PC-3 (cell line): ENCODE measurements around the gene ZNF777. TPM values are rescaled to one million over a fixed set of nuclear protein-coding genes. Genes with fewer than 3 reads are reported as not detected.

Experiments
- ATAC-seq: fragments of 200-7000 bp; cut with Tn5 transposase; 2 replicates; pipeline ENCODE4 v1.9.1; 2020; ENCODE audit warnings: mild to moderate bottlenecking, moderate library complexity
- BruUV-seq: library from RNA; stranded (reverse); fragments of 400-500 nt; replicated peaks from 2 replicates; lab custom pipeline; 2021; lab: Mats Ljungman, UMichigan
- CTCF ChIA-PET: fragments of 300-600 bp; sonication (Branson Sonifier 250); formaldehyde crosslinking; loops from one replicate; lab custom pipeline; 2022; ENCODE audit warnings: antibody characterized with exemption; lab: Charles Lee
- POLR2A ChIA-PET: fragments of 300-600 bp; sonication (Branson Sonifier 250); formaldehyde crosslinking; loops from one replicate; lab custom pipeline; 2022; ENCODE audit warnings: antibody characterized with exemption; ENCODE audit not compliant: unreplicated experiment; lab: Charles Lee
- DNase-seq: peaks from one replicate; pipeline ENCODE4 v3.0.0-alpha.2; 2015
- H2AFZ ChIP-seq: fragments of 300-600 bp; sonication (generic); 2 replicates; pipeline ENCODE4 v1.6.0; 2016; ENCODE audit warnings: antibody characterized with exemption, low read length
- H3F3A ChIP-seq: fragments of 300-600 bp; sonication (generic); one replicate; pipeline ENCODE4 v1.6.0; 2017; ENCODE audit warnings: antibody characterized with exemption, low read length, control low read depth, mild to moderate bottlenecking; ENCODE audit not compliant: unreplicated experiment
- H3K27ac ChIP-seq: fragments of 300-600 bp; sonication (generic); 2 replicates; pipeline ENCODE4 v1.5.1; 2016; ENCODE audit warnings: mild to moderate bottlenecking, low read length
- H3K27me3 ChIP-seq: fragments of 300-600 bp; sonication (generic); 2 replicates; pipeline ENCODE4 v1.6.1; 2016; ENCODE audit warnings: low read length, mixed read lengths
- H3K36me3 ChIP-seq: fragments of 300-600 bp; sonication (generic); 2 replicates; pipeline ENCODE4 v1.6.1; 2016; ENCODE audit warnings: low read depth, mixed run types, low read length, mixed read lengths
- H3K4me1 ChIP-seq: fragments of 300-600 bp; sonication (generic); 2 replicates; pipeline ENCODE4 v1.5.1; 2016; ENCODE audit warnings: low read length; ENCODE audit not compliant: insufficient read depth
- H3K4me2 ChIP-seq: fragments of 300-600 bp; sonication (generic); 2 replicates; pipeline ENCODE4 v1.6.0; 2016; ENCODE audit warnings: low read length
- H3K4me3 ChIP-seq: fragments of 300-600 bp; sonication (generic); 2 replicates; pipeline ENCODE4 v1.5.1; 2016; ENCODE audit warnings: mild to moderate bottlenecking, low read length, mixed read lengths
- H3K79me2 ChIP-seq: fragments of 300-600 bp; sonication (generic); 2 replicates; pipeline ENCODE4 v1.6.1; 2017; ENCODE audit warnings: low read length, mixed read lengths
- H3K9ac ChIP-seq: fragments of 300-600 bp; sonication (generic); 2 replicates; pipeline ENCODE4 v1.6.0; 2016; ENCODE audit warnings: mild to moderate bottlenecking, low read length
- H3K9me2 ChIP-seq: fragments of 300-600 bp; sonication (generic); replicated peaks from 2 replicates; pipeline ENCODE4 v1.6.1; 2016; ENCODE audit warnings: mixed run types, low read length, mixed read lengths
- H3K9me3 ChIP-seq: fragments of 300-600 bp; sonication (generic); 2 replicates; pipeline ENCODE4 v1.6.1; 2016; ENCODE audit warnings: low read length, mixed read lengths
- H4K20me1 ChIP-seq: fragments of 300-600 bp; sonication (generic); 2 replicates; pipeline ENCODE4 v1.6.1; 2016; ENCODE audit warnings: low read length, mixed read lengths
- EZH2 ChIP-seq: fragments of 300-600 bp; sonication (generic); IDR thresholded peaks from one replicate; pipeline ENCODE4 v1.6.1; 2017; ENCODE audit warnings: antibody characterized with exemption, mild to moderate bottlenecking, low read length; ENCODE audit not compliant: unreplicated experiment
- EZH2phosphoT487 ChIP-seq: fragments of 300-600 bp; sonication (generic); IDR thresholded peaks from 2 replicates; pipeline ENCODE4 v1.6.1; 2018; ENCODE audit warnings: mild to moderate bottlenecking, antibody characterized with exemption, low read length, borderline replicate concordance
- intact Hi-C: fragments of 100-400 bp; cut with micrococcal nuclease; formaldehyde crosslinking; loops from 2 replicates; pipeline ENCODE4 v1.9.0; 2023
- total RNA-seq: library from RNA; depleted of rRNA; stranded (reverse); fragments of >200 nt; gene quantifications from 2 replicates; pipeline ENCODE4 v1.2.3, GENCODE V29; 2014
- TF ChIP-seq, protein P1 (sequence below): fragments of 300-600 bp; sonication (generic); conservative IDR thresholded peaks from 2 replicates; pipeline ENCODE4 v1.5.1; 2017; ENCODE audit warnings: antibody characterized with exemption, low read depth, mild to moderate bottlenecking, low read length

The ZNF777 gene
- total RNA-seq, 1 experiment from 2014 or later: 9.9 TPM

DNA sequence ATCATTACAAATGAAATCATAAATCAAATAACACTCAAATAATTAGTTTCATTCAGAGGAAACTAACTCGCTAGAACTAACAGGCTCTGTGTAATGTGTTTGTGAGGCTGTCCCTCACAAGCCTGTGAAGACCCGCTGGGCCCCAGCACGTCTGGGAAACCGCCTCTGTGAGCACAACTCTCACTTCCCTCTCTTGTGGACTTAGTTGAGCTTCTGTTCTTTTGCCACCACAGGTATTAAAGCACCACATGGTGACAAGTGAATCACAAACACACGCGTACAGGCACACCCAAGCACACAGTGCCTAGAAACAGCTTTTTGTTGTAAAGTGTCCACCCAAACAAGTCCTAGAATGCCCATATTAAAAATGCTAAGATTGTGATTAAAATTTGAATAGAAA is 51.0 kb downstream of the ZNF777 start:
- DNase-seq (no peak), ATAC-seq (no peak)
- H3K4me3 ChIP-seq: no peak overlapping the region
- no peaks in the 10 kb centered on the region for H3K79me2 ChIP-seq
- TF ChIP-seq EZH2phosphoT487: no peak
- TF ChIP-seq, protein P1, sequence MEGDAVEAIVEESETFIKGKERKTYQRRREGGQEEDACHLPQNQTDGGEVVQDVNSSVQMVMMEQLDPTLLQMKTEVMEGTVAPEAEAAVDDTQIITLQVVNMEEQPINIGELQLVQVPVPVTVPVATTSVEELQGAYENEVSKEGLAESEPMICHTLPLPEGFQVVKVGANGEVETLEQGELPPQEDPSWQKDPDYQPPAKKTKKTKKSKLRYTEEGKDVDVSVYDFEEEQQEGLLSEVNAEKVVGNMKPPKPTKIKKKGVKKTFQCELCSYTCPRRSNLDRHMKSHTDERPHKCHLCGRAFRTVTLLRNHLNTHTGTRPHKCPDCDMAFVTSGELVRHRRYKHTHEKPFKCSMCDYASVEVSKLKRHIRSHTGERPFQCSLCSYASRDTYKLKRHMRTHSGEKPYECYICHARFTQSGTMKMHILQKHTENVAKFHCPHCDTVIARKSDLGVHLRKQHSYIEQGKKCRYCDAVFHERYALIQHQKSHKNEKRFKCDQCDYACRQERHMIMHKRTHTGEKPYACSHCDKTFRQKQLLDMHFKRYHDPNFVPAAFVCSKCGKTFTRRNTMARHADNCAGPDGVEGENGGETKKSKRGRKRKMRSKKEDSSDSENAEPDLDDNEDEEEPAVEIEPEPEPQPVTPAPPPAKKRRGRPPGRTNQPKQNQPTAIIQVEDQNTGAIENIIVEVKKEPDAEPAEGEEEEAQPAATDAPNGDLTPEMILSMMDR: no peak
- CTCF ChIA-PET: no interaction called here
- BruUV-seq: no TSS peak
- no peaks in the 10 kb centered on the region for H3K4me1 ChIP-seq
- no peaks in the 10 kb centered on the region for H3K27me3 ChIP-seq
- H3K36me3 ChIP-seq: no peaks in the 10 kb centered on the region
- H3K9me3 ChIP-seq: no peaks in the 10 kb centered on the region
- intact Hi-C loops: loop anchor here (10.0 kb wide), 1 partner anchor 215 kb away; the partner anchor contains the start of gene ZNF282
- H3K27ac ChIP-seq: no peak overlapping the region
- POLR2A ChIA-PET: no interaction called here
- H4K20me1 ChIP-seq: no peaks in the 10 kb centered on the region
- H3K9me2 ChIP-seq: no peaks in the 10 kb centered on the region
- no peak overlapping the region for H3K9ac ChIP-seq
- H2AFZ ChIP-seq: no peak overlapping the region
- no peak overlapping the region for H3K4me2 ChIP-seq
- H3F3A ChIP-seq: no peaks in the 10 kb centered on the region

DNA sequence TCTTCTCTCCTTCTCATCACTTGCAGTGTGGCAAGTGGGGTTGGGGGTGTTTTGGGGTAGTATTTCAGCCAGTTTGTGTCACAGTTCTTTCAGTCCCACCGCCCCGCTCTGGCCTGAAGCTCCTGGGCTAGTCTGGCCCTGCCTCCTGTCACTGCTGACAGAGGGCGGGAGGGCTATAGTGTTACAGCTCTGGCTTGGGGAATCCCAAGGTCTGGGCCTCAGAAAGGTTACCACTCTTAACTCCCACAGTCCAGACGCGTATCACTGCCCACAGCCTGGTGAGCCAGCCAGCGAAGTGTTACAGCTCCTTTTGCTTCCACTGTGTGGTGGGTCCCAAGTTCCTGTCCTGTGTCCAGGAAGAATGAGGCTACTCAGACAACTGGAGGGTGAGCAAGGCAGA is 56.0 kb downstream of the ZNF777 start:
- intact Hi-C loops: loop anchor here (10.0 kb wide), 1 partner anchor 210 kb away; the partner anchor contains the start of gene ZNF282
- H3K4me2 ChIP-seq: no peak overlapping the region
- no peaks in the 10 kb centered on the region for H3K79me2 ChIP-seq
- no peaks in the 10 kb centered on the region for H3K4me1 ChIP-seq
- no peaks in the 10 kb centered on the region for H3K9me3 ChIP-seq
- no peak overlapping the region for H3K9ac ChIP-seq
- ChIA-PET POLR2A (no interaction called here), CTCF (no interaction called here)
- no TSS peak for BruUV-seq
- no peak for ATAC-seq
- no peaks in the 10 kb centered on the region for H3K9me2 ChIP-seq
- DNase-seq: no peak
- TF ChIP-seq, protein P1: no peak
- TF ChIP-seq EZH2phosphoT487 (no peak), EZH2 (no peak)
- no peak overlapping the region for H2AFZ ChIP-seq
- H3K4me3 ChIP-seq: no peak overlapping the region
- H3K27me3 ChIP-seq: peaks cover 9% of the 10 kb centered on the region; the same call in 1 of the 2 replicates
- no peaks in the 10 kb centered on the region for H4K20me1 ChIP-seq
- H3K36me3 ChIP-seq: no peaks in the 10 kb centered on the region
- no peak overlapping the region for H3K27ac ChIP-seq
- no peaks in the 10 kb centered on the region for H3F3A ChIP-seq

DNA sequence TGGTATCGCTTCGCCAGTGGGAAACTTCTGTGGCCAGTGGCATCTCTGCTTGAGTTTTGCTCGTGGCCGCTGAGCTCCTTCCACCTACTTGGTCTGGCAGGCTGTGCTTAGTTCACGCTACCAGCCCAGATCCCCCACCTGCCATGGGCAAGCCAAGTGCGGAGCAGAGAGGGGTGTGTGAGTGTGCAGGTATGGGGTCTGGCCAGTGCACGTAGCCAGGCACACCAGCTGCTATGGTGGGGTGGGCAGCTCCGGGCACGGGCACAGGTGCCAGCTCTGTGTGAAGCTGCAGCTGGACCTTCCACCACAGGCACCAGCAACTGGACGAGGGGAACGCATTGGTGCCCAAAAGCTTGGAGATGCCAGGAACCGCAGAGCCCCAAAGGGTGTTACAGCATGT is 56.5 kb downstream of the ZNF777 start:
- Histone ChIP-seq H3K9ac (no peak overlapping the region), H3K4me3 (no peak overlapping the region), H4K20me1 (no peaks in the 10 kb centered on the region), H2AFZ (no peak overlapping the region), H3K9me3 (no peaks in the 10 kb centered on the region), H3K4me2 (no peak overlapping the region), H3K9me2 (no peaks in the 10 kb centered on the region), H3F3A (no peaks in the 10 kb centered on the region), H3K36me3 (no peaks in the 10 kb centered on the region), H3K27ac (no peak overlapping the region), H3K27me3 (peaks cover 9% of the 10 kb centered on the region; the same call in 1 of the 2 replicates), H3K4me1 (no peaks in the 10 kb centered on the region), H3K79me2 (no peaks in the 10 kb centered on the region)
- ChIA-PET POLR2A (no interaction called here), CTCF (no interaction called here)
- TF ChIP-seq, protein P1: no peak
- no peak for TF ChIP-seq EZH2
- no peak for TF ChIP-seq EZH2phosphoT487
- BruUV-seq: no TSS peak
- ATAC-seq (no peak), DNase-seq (no peak)
- intact Hi-C loops: loop anchor here (10.0 kb wide), 1 partner anchor 210 kb away; the partner anchor contains the start of gene ZNF282
